Measurements from ENCODE around the gene CD1E. TPM values are rescaled to one million over a fixed set of nuclear protein-coding genes. Genes with fewer than 3 reads are reported as not detected.

CD1E gene
- total and polyA plus RNA-seq, 2 of the 4 experiments (the other 2 are of a cell fraction), result not detected

- no peak overlapping the region for H3K14ac ChIP-seq (replicated peaks; ENCODE audit: low read depth, low read length)
- no peak overlapping the region for H2AFZ ChIP-seq (replicated peaks; ENCODE audit: low read length, poor library complexity)
- H3K9me3 ChIP-seq (ENCODE audit: control insufficient read depth, insufficient read depth, low read length), result peaks cover 3% of the 10 kb centered on the region; the same call in 1 of the 2 replicates
- no peak overlapping the region for H2AK5ac ChIP-seq (ENCODE audit: low read depth, low read length)
- H4K91ac ChIP-seq (ENCODE audit: insufficient read depth, low read depth, low read length), result no peak overlapping the region
- H2BK15ac ChIP-seq (ENCODE audit: low read depth, low read length), result no peak overlapping the region
- H2AK9ac ChIP-seq (replicated peaks; ENCODE audit: low read depth, low read length, poor library complexity), result no peak overlapping the region
- ChIA-PET POLR2A (ENCODE audit: unreplicated experiment) (no interaction called here), CTCF (no interaction called here)
- H3K56ac ChIP-seq (ENCODE audit: extremely low read depth, insufficient read depth, low read length), result no peak overlapping the region
- no peak overlapping the region for H3K4me2 ChIP-seq (ENCODE audit: low read depth, low read length)
- H3K9ac ChIP-seq (ENCODE audit: low read depth, low read length), result no peak overlapping the region
- no peaks in the 10 kb centered on the region for H3K4me1 ChIP-seq (ENCODE audit: control insufficient read depth, insufficient read depth, low read length)
- no peaks in the 10 kb centered on the region for H3K36me3 ChIP-seq (ENCODE audit: control insufficient read depth, insufficient read depth, low read length)
- H2BK20ac ChIP-seq (ENCODE audit: low read depth, low read length), result no peak overlapping the region
- no peak overlapping the region for H4K8ac ChIP-seq (ENCODE audit: low read depth in 2 of 2, low read length in 2 of 2)
- H3K9me1 ChIP-seq (ENCODE audit: insufficient read depth, low read length), result no peaks in the 10 kb centered on the region
- intact Hi-C loops (cut with micrococcal nuclease), result no loop called here
- H3K4ac ChIP-seq (ENCODE audit: low read depth, low read length), result no peak overlapping the region
- BruUV-seq (replicated peaks), result no TSS peak
- no peak overlapping the region for H3K4me3 ChIP-seq (ENCODE audit: insufficient read depth, low read depth, low read length)
- no peaks in the 10 kb centered on the region for H3K79me1 ChIP-seq (ENCODE audit: low read depth in 1 of 2, low read length in 2 of 2)
- H3K27ac ChIP-seq (ENCODE audit: insufficient read depth, low read length), result no peak overlapping the region
- in situ Hi-C loops (cut with MboI; ENCODE audit: low sequenced_read_pairs), result no loop called here
- H2BK120ac ChIP-seq (ENCODE audit: low read depth, low read length), result no peak overlapping the region
- dilution Hi-C loops (cut with HindIII; ENCODE audit: low sequenced_read_pairs, unreplicated experiment), result no loop called here
- H3K27me3 ChIP-seq (ENCODE audit: control insufficient read depth, insufficient read depth, low read length), result no peaks in the 10 kb centered on the region
- DNase-seq (no peak), ATAC-seq (ENCODE audit: low read depth) (no peak)
- no peak overlapping the region for H3K18ac ChIP-seq (ENCODE audit: low read depth, low read length)
- 58% methylated on average over 2 of the region's 7 CpGs; no CpG with 5 or more reads in 1 of the 2 experiments for WGBS, 2 experiments (ENCODE audit: extremely low coverage in 2 of 2, insufficient read length in 1 of 2)
- H3K23ac ChIP-seq (ENCODE audit: low read depth, low read length), result no peak overlapping the region
- no peak overlapping the region for H2BK5ac ChIP-seq (ENCODE audit: low read depth, low read length, poor library complexity, severe bottlenecking)
- H4K5ac ChIP-seq (ENCODE audit: low read depth, low read length), result no peak overlapping the region
- no peaks in the 10 kb centered on the region for H4K20me1 ChIP-seq (ENCODE audit: insufficient read depth, low read length)
- TF ChIP-seq RFX5 (IDR thresholded peaks at IDR 0.05; ENCODE audit: low read depth, low read length) (no peak), CHD1 (IDR thresholded peaks at IDR 0.05; ENCODE audit: low read depth, low read length) (no peak), MAFK (IDR thresholded peaks at IDR 0.05; ENCODE audit: low read depth, low read length) (no peak), BHLHE40 (IDR thresholded peaks at IDR 0.05; ENCODE audit: low read depth, low read length) (no peak), CTCF (conservative IDR thresholded peaks at IDR 0.05; ENCODE audit: low read depth, low read length) (no peak), SMC3 (IDR thresholded peaks at IDR 0.05; ENCODE audit: low read depth, low read length) (no peak), CEBPB (IDR thresholded peaks at IDR 0.05; ENCODE audit: low read depth, low read length) (no peak), MXI1 (IDR thresholded peaks at IDR 0.05; ENCODE audit: borderline replicate concordance, low read depth, low read length) (no peak), MAZ (IDR thresholded peaks at IDR 0.05; ENCODE audit: borderline replicate concordance, low read depth, low read length) (no peak), RAD21 (IDR thresholded peaks at IDR 0.05; ENCODE audit: low read length) (no peak), FOS (IDR thresholded peaks at IDR 0.05; ENCODE audit: low read depth, low read length) (no peak)
Observed at GRCh38 chr1:158329300-158329699, 24.4 kb upstream of the CD1E start.

All from IMR-90 (cell line).